ENCODE measurements around the gene CRAMP1. TPM values are rescaled to one million over a fixed set of nuclear protein-coding genes. Genes with fewer than 3 reads are reported as not detected.

Gene CRAMP1
- total RNA-seq, 1 donor from 2014 or later: 29.4 TPM

DNA sequence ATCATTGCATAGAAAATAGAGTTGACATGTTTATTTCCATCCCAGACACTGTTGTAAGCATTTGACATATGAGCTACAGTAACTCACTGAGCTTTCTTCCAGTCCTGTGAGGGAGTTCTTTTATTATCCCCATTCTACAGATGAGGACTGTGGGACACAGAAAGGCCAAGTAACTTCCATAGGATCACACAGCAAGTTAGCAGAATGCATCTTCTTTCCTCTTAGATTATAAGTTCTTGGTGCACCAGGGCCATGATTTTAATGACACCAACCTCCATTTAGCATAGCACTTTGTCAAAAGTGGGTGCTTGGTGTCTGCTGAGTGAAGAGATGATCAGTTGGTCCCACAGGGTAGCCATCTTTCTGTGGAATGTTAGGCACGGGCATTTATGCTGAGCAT, 78.7 kb downstream of the CRAMP1 start:
- no peak for DNase-seq (ENCODE audit: extremely low spot score, unreplicated experiment)
- TF ChIP-seq, protein P1, sequence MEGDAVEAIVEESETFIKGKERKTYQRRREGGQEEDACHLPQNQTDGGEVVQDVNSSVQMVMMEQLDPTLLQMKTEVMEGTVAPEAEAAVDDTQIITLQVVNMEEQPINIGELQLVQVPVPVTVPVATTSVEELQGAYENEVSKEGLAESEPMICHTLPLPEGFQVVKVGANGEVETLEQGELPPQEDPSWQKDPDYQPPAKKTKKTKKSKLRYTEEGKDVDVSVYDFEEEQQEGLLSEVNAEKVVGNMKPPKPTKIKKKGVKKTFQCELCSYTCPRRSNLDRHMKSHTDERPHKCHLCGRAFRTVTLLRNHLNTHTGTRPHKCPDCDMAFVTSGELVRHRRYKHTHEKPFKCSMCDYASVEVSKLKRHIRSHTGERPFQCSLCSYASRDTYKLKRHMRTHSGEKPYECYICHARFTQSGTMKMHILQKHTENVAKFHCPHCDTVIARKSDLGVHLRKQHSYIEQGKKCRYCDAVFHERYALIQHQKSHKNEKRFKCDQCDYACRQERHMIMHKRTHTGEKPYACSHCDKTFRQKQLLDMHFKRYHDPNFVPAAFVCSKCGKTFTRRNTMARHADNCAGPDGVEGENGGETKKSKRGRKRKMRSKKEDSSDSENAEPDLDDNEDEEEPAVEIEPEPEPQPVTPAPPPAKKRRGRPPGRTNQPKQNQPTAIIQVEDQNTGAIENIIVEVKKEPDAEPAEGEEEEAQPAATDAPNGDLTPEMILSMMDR (IDR thresholded peaks at IDR 0.05): no peak
- H3K9me3 Mint-ChIP-seq (ENCODE audit: unreplicated experiment): no peaks in the 10 kb centered on the region
- H3K4me3 Mint-ChIP-seq (ENCODE audit: unreplicated experiment): no peak overlapping the region
- peaks cover 7% of the 10 kb centered on the region for H3K4me1 Mint-ChIP-seq (ENCODE audit: unreplicated experiment)
- H3K36me3 Mint-ChIP-seq (ENCODE audit: unreplicated experiment): peaks cover 35% of the 10 kb centered on the region
- no peaks in the 10 kb centered on the region for H3K27me3 Mint-ChIP-seq (ENCODE audit: unreplicated experiment)
- H3K27ac Mint-ChIP-seq (ENCODE audit: unreplicated experiment): no peak overlapping the region

DNA sequence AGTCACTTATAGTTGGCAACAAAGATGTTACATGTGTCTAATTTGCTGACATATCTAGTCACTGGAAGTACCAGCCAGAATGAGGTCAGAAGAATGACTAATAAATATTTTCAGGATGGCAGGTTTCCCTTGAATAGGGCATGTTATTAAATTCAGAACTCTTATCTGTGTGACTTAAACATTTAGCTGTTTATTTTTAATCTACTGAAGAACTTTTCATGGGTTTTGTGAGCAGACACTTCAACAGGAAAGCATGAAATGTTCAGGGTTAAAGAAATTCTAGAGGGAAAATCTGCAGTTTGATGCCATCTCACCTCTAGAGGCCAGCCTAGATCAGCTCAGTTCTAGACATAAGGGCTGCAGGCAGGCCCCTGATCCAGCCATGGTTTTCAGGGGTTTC, 79.1 kb downstream of the CRAMP1 start:
- TF ChIP-seq, protein P1 (IDR thresholded peaks at IDR 0.05): peak; percentile 24
- no peak for DNase-seq (ENCODE audit: extremely low spot score, unreplicated experiment)
- Mint-ChIP-seq H3K27ac (ENCODE audit: unreplicated experiment) (peak overlapping the region; percentile 38), H3K4me1 (ENCODE audit: unreplicated experiment) (peaks cover 7% of the 10 kb centered on the region), H3K9me3 (ENCODE audit: unreplicated experiment) (no peaks in the 10 kb centered on the region), H3K4me3 (ENCODE audit: unreplicated experiment) (no peak overlapping the region), H3K27me3 (ENCODE audit: unreplicated experiment) (no peaks in the 10 kb centered on the region), H3K36me3 (ENCODE audit: unreplicated experiment) (peaks cover 37% of the 10 kb centered on the region)

DNA sequence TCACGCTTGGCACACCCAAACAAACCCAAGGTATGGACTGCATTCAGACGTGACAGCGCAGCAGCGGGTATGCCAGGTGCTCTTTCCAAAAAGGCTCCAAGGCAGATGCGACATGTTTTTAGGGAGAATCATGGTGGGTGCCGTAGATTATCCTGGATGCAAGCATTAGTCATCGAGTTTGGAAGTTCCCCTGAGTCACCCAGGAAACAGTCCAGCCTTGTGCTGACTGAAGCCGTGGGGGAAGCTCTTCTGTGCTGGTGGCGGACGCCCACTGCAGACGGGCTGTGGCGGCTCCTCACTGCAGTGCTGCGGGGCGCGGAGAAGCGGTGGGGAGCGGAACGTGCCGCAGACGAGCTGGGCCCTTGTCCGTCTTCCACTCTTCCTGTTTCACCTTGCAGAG, 79.8 kb downstream of the CRAMP1 start:
- TF ChIP-seq, protein P1 (IDR thresholded peaks at IDR 0.05): no peak
- H3K4me3 Mint-ChIP-seq (ENCODE audit: unreplicated experiment): no peak overlapping the region
- H3K27ac Mint-ChIP-seq (ENCODE audit: unreplicated experiment): no peak overlapping the region
- H3K27me3 Mint-ChIP-seq (ENCODE audit: unreplicated experiment): no peaks in the 10 kb centered on the region
- H3K4me1 Mint-ChIP-seq (ENCODE audit: unreplicated experiment): peaks cover 7% of the 10 kb centered on the region
- DNase-seq (ENCODE audit: extremely low spot score, unreplicated experiment): no peak
- H3K36me3 Mint-ChIP-seq (ENCODE audit: unreplicated experiment): peaks cover 40% of the 10 kb centered on the region
- no peaks in the 10 kb centered on the region for H3K9me3 Mint-ChIP-seq (ENCODE audit: unreplicated experiment)

DNA sequence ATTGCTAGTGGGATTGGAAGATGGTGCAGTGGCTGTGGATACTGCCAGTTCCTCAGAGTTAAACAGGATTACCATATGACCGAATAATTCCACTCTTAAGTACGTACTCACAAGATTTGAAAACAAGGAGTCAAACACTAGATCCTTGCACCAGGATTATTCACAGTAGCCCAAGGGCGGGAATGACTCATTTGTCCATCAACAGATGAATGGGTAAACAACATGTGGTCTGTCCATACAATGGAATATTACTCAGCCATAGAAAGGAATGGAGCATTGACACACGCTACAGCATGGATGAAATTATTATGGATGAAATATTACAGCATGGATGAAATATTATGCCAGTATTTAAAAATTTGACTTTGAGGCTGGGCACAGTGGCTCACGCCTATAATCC, 84.7 kb downstream of the CRAMP1 start:
- no peak for DNase-seq (ENCODE audit: extremely low spot score, unreplicated experiment)
- H3K4me3 Mint-ChIP-seq (ENCODE audit: unreplicated experiment): no peak overlapping the region
- H3K9me3 Mint-ChIP-seq (ENCODE audit: unreplicated experiment): no peaks in the 10 kb centered on the region
- TF ChIP-seq, protein P1 (IDR thresholded peaks at IDR 0.05): no peak
- peaks cover 55% of the 10 kb centered on the region for H3K36me3 Mint-ChIP-seq (ENCODE audit: unreplicated experiment)
- no peaks in the 10 kb centered on the region for H3K27me3 Mint-ChIP-seq (ENCODE audit: unreplicated experiment)
- H3K27ac Mint-ChIP-seq (ENCODE audit: unreplicated experiment): no peak overlapping the region
- H3K4me1 Mint-ChIP-seq (ENCODE audit: unreplicated experiment): peaks cover 2% of the 10 kb centered on the region

DNA sequence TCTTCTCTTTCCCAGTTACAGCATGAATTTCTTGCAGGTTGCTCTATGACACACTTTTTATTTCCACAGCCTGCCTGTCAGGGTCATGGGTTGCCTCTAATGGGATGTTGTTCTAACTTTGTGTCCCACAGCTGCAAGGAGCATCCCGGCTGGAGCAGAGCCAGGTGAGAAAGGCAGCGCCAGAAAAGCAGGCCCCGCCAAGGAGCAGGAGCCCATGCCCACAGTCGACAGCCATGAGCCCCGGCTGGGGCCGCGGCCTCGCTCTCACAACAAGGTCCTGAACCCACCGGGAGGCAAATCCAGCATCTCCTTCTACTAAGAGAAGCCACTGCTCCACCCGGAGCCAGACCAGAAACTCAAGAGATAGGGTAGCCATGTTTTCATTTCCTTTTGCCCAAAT, 86.5 kb downstream of the CRAMP1 start:
- Mint-ChIP-seq H3K4me3 (ENCODE audit: unreplicated experiment) (no peak overlapping the region), H3K4me1 (ENCODE audit: unreplicated experiment) (no peaks in the 10 kb centered on the region), H3K9me3 (ENCODE audit: unreplicated experiment) (no peaks in the 10 kb centered on the region), H3K36me3 (ENCODE audit: unreplicated experiment) (peaks cover 54% of the 10 kb centered on the region), H3K27ac (ENCODE audit: unreplicated experiment) (no peak overlapping the region), H3K27me3 (ENCODE audit: unreplicated experiment) (no peaks in the 10 kb centered on the region)
- TF ChIP-seq, protein P1 (IDR thresholded peaks at IDR 0.05): no peak
- DNase-seq (ENCODE audit: extremely low spot score, unreplicated experiment): no peak
